ENCODE data around the gene ABHD16B. TPM values are rescaled to one million over a fixed set of nuclear protein-coding genes. Genes with fewer than 3 reads are reported as not detected.
A peak's percentile ranks its signal among the peaks of the same experiment; 100 is the strongest.

Gene ABHD16B
- total and polyA plus RNA-seq, 2 of the 13 experiments (the other 11 are each of a cell fraction or from before 2014, with no cell fraction given) = not detected

- TF ChIP-seq RERE (CRISPR knock-in tag; IDR thresholded peaks at IDR 0.05; ENCODE audit: low read depth) (no peak), ZGPAT (CRISPR knock-in tag; IDR thresholded peaks at IDR 0.05) (0 out of 2 replicates have a peak, but pooled peaks have one; percentile 17), SALL1 (CRISPR knock-in tag; IDR thresholded peaks at IDR 0.05) (no peak), ELF1 (CRISPR knock-in tag; IDR thresholded peaks at IDR 0.05) (no peak; the same call in 1 of the 2 replicates), ATF1 (CRISPR knock-in tag; IDR thresholded peaks at IDR 0.05) (no peak), ZNF230 (CRISPR knock-in tag; IDR thresholded peaks at IDR 0.05) (no peak), ZNF713 (CRISPR knock-in tag; IDR thresholded peaks at IDR 0.05) (peak; percentile 59; the same call in 1 of the 2 replicates), ZSCAN21 (CRISPR knock-in tag; IDR thresholded peaks at IDR 0.05; ENCODE audit: borderline replicate concordance) (0 out of 2 replicates have a peak, but pooled peaks have one; percentile 3), IKZF5 (CRISPR knock-in tag; IDR thresholded peaks at IDR 0.05) (no peak), ZNF263 (CRISPR knock-in tag; IDR thresholded peaks at IDR 0.05) (no peak; the same call in 1 of the 2 replicates), ZNF432 (CRISPR knock-in tag; IDR thresholded peaks at IDR 0.05; ENCODE audit: borderline replicate concordance) (no peak), ZNF567 (CRISPR knock-in tag; IDR thresholded peaks at IDR 0.05; ENCODE audit: borderline replicate concordance) (no peak), SRSF1 (optimal IDR thresholded peaks at IDR 0.05; ENCODE audit: low read depth, low read length) (peak; percentile 72), ZHX2 (IDR thresholded peaks at IDR 0.05; ENCODE audit: low read depth) (no peak), ZHX2 (CRISPR knock-in tag; IDR thresholded peaks at IDR 0.05; ENCODE audit: borderline replicate concordance) (no peak)
Observed at GRCh38 chr20:63847237-63848002, 13.9 kb upstream of the ABHD16B start (continued).

Data from HepG2 (cell line).